H1 (cell line): ENCODE measurements around the gene MS4A3. TPM values are rescaled to one million over a fixed set of nuclear protein-coding genes. Genes with fewer than 3 reads are reported as not detected.

Experiments
- POU5F1 ChIP-seq: IDR thresholded peaks from 2 replicates; pipeline ENCODE4 v1.6.1; 2011; ENCODE audit warnings: low read depth, mild to moderate bottlenecking, low read length, moderate library complexity
- TAF1 ChIP-seq: IDR thresholded peaks from 2 replicates; pipeline ENCODE4 v1.6.1; 2011; ENCODE audit warnings: mild to moderate bottlenecking, low read depth, low read length
- polyA plus RNA-seq, 7 experiments: library from polyadenylated mRNA; depleted of rRNA in 3 of 7; stranded (reverse) in 5 of 7; unstranded in 2 of 7; fragments of >200 nt in 5 of 7; fragments of 200-250 nt in 2 of 7; gene quantifications; 1 replicate in 5 of 7; 2 replicates in 1 of 7; 4 replicates in 1 of 7; pipeline versions ENCODE4 v1.2.1 to v1.2.3, GENCODE V29; 2011 to 2013; ENCODE audit warnings: missing spikeins in 2 of 7, mixed read lengths in 2 of 7
- total RNA-seq: library from RNA; stranded (reverse); fragmentation: NEBNext Ultra II Directional; extraction: Animal tissue kit (Norgen Biotek cat#: 25700); gene quantifications from 2 replicates; pipeline ENCODE4 v1.2.1, GENCODE V29; 2021

The MS4A3 gene
- total and polyA plus RNA-seq, 2 of the 8 experiments (the other 6 are each of a cell fraction or from before 2014, with no cell fraction given) = not detected

DNA sequence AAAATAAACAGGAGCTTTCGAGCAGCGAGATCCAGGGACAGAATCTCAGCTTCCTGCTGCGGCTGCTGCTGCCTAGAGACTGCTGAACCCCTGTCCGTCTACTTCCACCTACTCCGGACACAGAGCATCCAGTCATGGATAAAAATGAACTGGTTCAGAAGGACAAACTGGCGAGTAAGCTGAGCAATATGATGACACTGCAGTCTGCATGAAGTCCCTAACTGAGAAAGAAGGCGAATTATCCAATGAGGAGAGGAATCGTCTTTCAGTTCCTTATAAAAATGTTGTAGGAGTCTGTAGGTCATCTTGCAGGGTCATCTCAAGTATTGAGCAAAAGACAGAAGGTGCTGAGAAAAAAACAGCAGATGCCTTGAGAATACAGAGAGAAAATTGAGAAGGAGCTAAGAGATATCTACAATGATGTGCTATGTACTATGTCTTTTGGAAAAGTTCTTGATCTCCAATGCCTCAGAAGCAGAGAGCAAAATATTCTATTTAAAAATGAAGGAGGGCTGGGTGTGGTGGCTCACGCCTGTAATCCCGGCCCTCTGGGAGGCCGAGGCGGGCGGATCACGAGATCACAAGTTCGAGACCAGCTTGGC, 20.9 kb downstream of the MS4A3 start (continued):
- TF ChIP-seq TAF1 (no peak), POU5F1 (no peak)
